Small intestine (tissue), 7 donors: ENCODE data around the gene TRIM71. TPM values are rescaled to one million over a fixed set of nuclear protein-coding genes. Genes with fewer than 3 reads are reported as not detected.
"Not testable (repeated sequence)": the region's sequence is repeated elsewhere in the genome, so short reads cannot be mapped to it uniquely, and the experiment has no call there.

ENCODE experiments used
- DNase-seq, 2 donors: peaks; one replicate each; pipeline versions ENCODE4 v3.0.0 to v3.0.0-alpha.2; 2013
- FAIRE-seq: peaks from 2 replicates; lab custom pipeline; 2012; peaks lifted over from hg19 to GRCh38; lab: Jason Lieb, UNC
- H3K27ac ChIP-seq, 3 donors: one replicate each; pipeline ENCODE4 v1.5.1; 2013; ENCODE audit warnings: low read length in 2 of 3, mild to moderate bottlenecking in 2 of 3, control low read depth in 1 of 3, inconsistent platforms in 1 of 3, low read depth in 1 of 3, moderate library complexity in 1 of 3
- H3K27me3 ChIP-seq, 3 donors: one replicate each; pipeline ENCODE4 v1.6.1; 2013; ENCODE audit warnings: low read length in 3 of 3, inconsistent platforms in 1 of 3; ENCODE audit not compliant: control insufficient read depth in 3 of 3, insufficient read depth in 3 of 3
- H3K36me3 ChIP-seq, 3 donors: one replicate each; pipeline ENCODE4 v1.6.1; 2013; ENCODE audit warnings: low read length in 3 of 3, inconsistent platforms in 1 of 3, low read depth in 1 of 3, mild to moderate bottlenecking in 1 of 3, moderate library complexity in 1 of 3; ENCODE audit not compliant: control insufficient read depth in 3 of 3, insufficient read depth in 2 of 3
- H3K4me1 ChIP-seq, 3 donors: one replicate each; pipeline ENCODE4 v1.6.1; 2013; ENCODE audit warnings: low read length in 2 of 3, inconsistent platforms in 1 of 3, low read depth in 1 of 3, mild to moderate bottlenecking in 1 of 3, moderate library complexity in 1 of 3; ENCODE audit not compliant: control insufficient read depth in 3 of 3, insufficient read depth in 2 of 3
- H3K4me3 ChIP-seq, 3 donors: one replicate each; pipeline ENCODE4 v1.5.1; 2013; ENCODE audit warnings: low read length in 3 of 3, control low read depth in 1 of 3, inconsistent platforms in 1 of 3, low read depth in 1 of 3, mild to moderate bottlenecking in 1 of 3, moderate library complexity in 1 of 3
- H3K9me3 ChIP-seq, 2 donors: one replicate each; pipeline ENCODE4 v1.6.1; 2013; ENCODE audit warnings: low read depth in 1 of 2, low read length in 1 of 2; ENCODE audit not compliant: control insufficient read depth in 2 of 2, insufficient read depth in 1 of 2
- WGBS, 3 donors: extraction: QIAGEN DNeasy Blood & Tissue Kit; methylation state at CpG; one replicate each; pipeline ENCODE4 v1.1.7; 2013; 5-methylcytosine and 5-hydroxymethylcytosine counted together
- polyA plus RNA-seq, 4 donors: library from polyadenylated mRNA; stranded (reverse) in 3 of 4; unstranded in 1 of 4; fragments of 200-250 nt in 3 of 4; fragments of 120-200 nt in 1 of 4; gene quantifications; one replicate each; pipeline versions ENCODE4 v1.2.1 to v1.2.3, GENCODE V29; 2013
- donor health status: healthy with polysubstance abuse.
- donor health status: control.
- donor health status: control.
- donor health status: Bipolar disorder and iron deficiency.
- donor health status: healthy.

TRIM71 gene
- polyA plus RNA-seq, 4 donors: 0.01 to 10.0 TPM; not detected in 2

DNA sequence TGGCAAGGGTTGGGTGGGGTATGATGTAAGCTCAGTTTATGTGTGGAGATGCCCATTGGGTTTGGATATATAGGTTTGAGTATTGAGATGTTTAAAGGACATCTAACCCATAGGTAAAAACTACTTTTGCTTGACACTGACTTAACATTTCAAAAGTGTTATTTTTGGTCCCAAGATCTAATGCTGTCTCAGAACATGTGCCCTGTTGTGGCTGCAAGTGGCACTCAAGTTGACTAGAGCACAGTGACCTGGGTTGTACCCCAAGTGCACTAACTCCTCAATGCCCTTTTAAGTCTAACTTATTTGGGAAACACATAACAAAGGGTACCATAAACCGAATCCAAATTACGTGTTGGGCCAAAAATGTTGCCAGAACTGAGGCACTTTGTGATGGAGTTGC is 77.2 kb downstream of the TRIM71 start:
- FAIRE-seq: no peak
- Histone ChIP-seq H3K4me1 (no peaks in the 10 kb centered on the region), H3K4me3 (no peak overlapping the region), H3K9me3 (no peaks in the 10 kb centered on the region), H3K36me3 (peaks cover 0 to 20% (median 0%) of the 10 kb centered on the region in 3 donors), H3K27me3 (no peaks in the 10 kb centered on the region), H3K27ac (no peak overlapping the region)
- DNase-seq: no peak
- 81 to 88% (median 83%) methylated on average over 2 of the region's 2 CpGs for WGBS, 3 donors

DNA sequence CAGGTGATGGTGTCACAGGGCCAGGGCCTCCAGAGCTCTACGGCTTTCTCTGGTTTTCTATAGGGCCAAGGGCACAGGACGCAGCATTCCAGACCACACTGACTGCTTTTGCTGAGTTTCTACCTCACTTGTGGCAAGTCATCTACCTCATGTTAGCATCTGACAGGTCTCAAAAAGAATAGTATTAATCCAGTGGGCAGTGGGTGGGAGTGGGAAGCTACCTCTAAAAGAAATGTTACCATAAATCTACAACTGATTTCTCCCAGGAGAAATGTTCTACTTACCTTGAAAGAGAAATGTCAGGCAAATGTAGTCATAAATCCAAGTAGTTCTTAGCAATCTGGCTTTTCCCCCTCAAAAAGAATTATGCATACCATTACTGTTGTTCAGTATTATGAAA is 77.9 kb downstream of the TRIM71 start:
- H3K27me3 ChIP-seq: no peaks in the 10 kb centered on the region
- WGBS, 3 donors: 89 to 96% (median 94%) methylated on average over 2 of the region's 2 CpGs
- peaks cover 0 to 14% (median 0%) of the 10 kb centered on the region in 3 donors for H3K36me3 ChIP-seq
- H3K27ac ChIP-seq: no peak overlapping the region
- FAIRE-seq (no peak), DNase-seq (no peak)
- H3K4me3 ChIP-seq: no peak overlapping the region
- H3K9me3 ChIP-seq: no peaks in the 10 kb centered on the region
- no peaks in the 10 kb centered on the region for H3K4me1 ChIP-seq

DNA sequence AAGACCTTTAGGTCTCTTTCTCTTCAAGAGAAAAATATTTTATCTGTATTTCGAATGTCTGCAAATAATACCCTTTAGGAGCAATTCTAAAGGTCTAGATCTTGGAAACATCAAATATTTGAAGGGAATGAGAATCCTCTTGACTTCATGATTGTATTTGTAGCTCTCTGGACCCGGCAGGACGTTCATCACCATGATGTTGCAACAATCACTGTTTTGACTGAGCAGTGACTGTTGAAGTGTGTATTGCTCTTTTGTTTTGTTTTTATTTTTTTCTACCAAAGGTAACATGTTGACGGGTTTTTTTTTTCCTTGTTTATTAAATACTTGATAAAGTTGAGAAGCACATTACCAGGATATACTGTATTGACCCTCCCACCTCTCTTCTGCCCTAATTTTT is 78.3 kb downstream of the TRIM71 start:
- 73 to 79% (median 74%) methylated on average over 4 of the region's 4 CpGs for WGBS, 3 donors
- H3K4me3 ChIP-seq: no peak overlapping the region
- FAIRE-seq (no peak), DNase-seq (no peak)
- peaks cover 0 to 10% (median 0%) of the 10 kb centered on the region in 3 donors for H3K36me3 ChIP-seq
- H3K27me3 ChIP-seq: no peaks in the 10 kb centered on the region
- H3K27ac ChIP-seq: no peak overlapping the region
- no peaks in the 10 kb centered on the region for H3K4me1 ChIP-seq
- no peaks in the 10 kb centered on the region for H3K9me3 ChIP-seq

DNA sequence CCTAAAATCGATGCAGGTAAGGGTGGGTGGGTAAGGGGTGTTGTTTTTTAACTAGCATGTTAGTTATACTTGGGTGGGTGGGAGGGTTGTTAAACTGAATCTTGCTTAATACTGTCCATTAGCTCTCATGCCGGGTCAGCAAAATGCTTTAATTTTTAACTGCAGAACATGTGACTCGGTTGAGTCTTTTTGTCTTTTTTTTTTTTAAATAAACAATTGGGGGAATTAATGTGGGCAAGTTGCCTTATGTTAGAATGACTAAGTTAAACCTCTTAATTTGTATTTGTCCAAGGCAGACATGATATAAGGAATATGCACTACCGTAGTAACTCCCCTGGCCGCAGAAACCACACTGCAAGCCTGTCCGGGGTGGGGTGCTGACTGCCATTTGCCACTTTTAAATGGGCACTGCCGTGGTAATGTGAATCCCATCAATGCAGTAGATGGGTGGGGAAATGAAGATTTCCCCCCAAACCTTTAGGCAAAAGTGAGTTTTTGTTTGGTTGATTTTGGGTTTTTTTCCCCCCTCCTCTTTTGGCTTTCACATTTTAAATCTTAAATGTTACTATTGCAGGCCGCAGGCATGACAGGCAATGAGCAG is 79.3 kb downstream of the TRIM71 start:
- Histone ChIP-seq H3K4me3 (no peak overlapping the region), H3K9me3 (no peaks in the 10 kb centered on the region), H3K27ac (no peak overlapping the region), H3K27me3 (no peaks in the 10 kb centered on the region), H3K36me3 (peaks cover 0 to 3% (median 0%) of the 10 kb centered on the region in 3 donors), H3K4me1 (no peaks in the 10 kb centered on the region)
- DNase-seq (no peak), FAIRE-seq (no peak)
- whole genome bisulfite sequencing, 3 donors: 88 to 91% (median 88%) methylated on average over 8 of the region's 8 CpGs

DNA sequence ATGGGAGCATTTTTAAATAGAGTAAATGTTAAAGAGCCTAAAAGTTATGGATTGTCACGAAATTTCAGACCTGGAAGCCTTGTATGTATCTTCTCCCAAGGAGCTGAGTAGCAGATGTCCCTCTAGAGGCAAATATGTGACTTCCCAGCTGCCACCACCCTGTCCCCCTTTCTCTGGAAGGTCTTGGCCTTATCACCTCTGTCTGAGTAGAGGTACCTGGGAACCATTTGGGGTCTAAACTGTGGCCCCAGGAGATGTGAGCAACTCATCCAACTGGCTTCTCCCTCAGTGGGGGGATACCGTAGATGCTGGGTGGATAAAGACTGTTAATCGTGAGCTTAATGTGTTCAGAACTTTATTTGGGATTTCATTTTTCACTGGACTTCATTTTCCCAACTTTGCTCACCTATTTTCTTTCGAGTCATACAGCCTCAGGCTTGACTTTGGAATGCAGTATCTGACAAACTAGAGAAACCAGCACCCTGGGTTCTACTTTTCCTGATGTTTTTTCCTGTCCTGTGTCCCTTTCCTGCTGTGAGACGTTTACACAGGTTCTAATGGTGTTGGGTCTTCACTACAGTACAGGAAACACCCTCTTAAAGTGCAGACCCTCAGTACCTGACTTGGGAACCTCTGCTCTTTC is 80.3 kb downstream of the TRIM71 start:
- WGBS, 3 donors: 79 to 83% (median 80%) methylated on average over 5 of the region's 5 CpGs

DNA sequence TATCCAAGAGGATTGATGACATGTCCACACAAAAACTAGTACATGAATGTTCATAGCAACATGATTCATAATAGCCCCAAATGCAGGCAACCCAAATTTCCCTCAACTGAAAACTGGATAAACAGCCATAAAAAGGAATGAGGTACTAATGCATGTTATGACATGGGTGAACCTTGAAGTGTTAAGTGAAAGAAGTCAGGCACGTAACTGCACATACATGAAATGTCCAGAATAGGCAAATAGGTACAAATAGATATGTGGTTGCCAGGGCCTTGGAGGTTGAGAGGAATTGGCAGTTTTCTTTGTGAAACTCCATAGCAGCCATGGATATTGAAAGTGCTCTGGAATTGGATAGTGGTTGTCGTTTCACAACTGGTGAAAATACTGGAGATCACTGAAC is 81.5 kb downstream of the TRIM71 start:
- H3K4me1 ChIP-seq: no peaks in the 10 kb centered on the region
- DNase-seq (no peak), FAIRE-seq (no peak)
- H3K4me3 ChIP-seq: no peak overlapping the region
- H3K9me3 ChIP-seq: peaks cover 0 to 6% of the 10 kb centered on the region in 2 donors
- H3K27ac ChIP-seq: no peak overlapping the region
- H3K27me3 ChIP-seq: no peaks in the 10 kb centered on the region
- 90 to 97% (median 91%) methylated on average over 2 of the region's 2 CpGs for WGBS, 3 donors
- peaks cover 0 to 3% (median 0%) of the 10 kb centered on the region in 3 donors for H3K36me3 ChIP-seq

More for the DNA sequence above, 80.3 kb downstream of the TRIM71 start:
- H3K4me1 ChIP-seq: no peaks in the 10 kb centered on the region
- H3K27me3 ChIP-seq: no peaks in the 10 kb centered on the region
- H3K4me3 ChIP-seq: no peak overlapping the region
- H3K36me3 ChIP-seq: peaks cover 0 to 3% (median 0%) of the 10 kb centered on the region in 3 donors
- no peaks in the 10 kb centered on the region for H3K9me3 ChIP-seq
- no peak for DNase-seq
- H3K27ac ChIP-seq: no peak overlapping the region
- no peak for FAIRE-seq

DNA sequence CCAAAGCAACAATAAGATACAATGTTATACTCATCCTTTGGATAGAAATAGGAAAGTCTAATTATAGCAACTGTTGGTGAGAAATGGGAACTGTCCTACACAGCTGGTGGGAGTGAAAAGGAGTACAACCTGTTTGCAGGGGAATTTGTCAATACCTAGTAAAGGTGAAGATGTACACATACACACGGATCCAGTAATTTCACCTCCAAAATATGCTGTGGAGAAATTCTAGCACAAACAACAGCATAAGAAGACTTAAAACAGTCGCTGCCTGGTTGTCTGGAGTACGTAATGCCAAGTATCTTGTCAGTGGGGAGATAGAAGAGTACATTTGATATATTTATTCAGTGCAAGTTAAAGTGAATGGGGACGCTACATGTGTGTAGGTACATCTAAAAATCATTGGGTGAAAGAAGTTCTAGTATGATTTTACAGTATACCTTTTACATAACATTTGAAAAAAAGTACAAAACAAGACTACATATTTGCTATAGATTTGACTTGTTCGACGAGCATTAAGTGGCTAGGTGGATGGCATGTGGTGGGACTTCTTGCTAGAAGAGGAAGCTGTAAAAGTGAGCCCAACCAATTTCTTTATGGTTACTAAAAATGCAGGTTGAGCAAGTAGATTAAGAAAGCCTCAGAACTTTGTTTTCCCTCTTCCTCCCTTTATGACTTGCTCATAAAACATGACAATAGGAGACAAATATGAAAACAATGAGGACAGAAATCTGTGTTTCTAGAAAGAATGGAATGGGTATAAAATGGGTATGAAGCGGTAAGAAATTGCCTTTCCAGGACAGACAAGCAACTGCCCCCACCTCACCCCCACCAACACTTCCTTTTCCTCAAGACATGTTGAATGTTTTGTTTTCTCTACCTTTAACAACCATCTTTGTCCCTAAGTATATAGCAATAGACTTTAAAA is 83.5 kb downstream of the TRIM71 start:
- Histone ChIP-seq H3K9me3 (peaks cover 0 to 6% of the 10 kb centered on the region in 2 donors), H3K27ac (no peak overlapping the region), H3K4me1 (no peaks in the 10 kb centered on the region), H3K4me3 (no peak overlapping the region), H3K27me3 (no peaks in the 10 kb centered on the region), H3K36me3 (peaks cover 0 to 3% (median 0%) of the 10 kb centered on the region in 3 donors)
- FAIRE-seq: no peak
- peak in 1 of 2 donors; percentile 22 for DNase-seq
- WGBS, 3 donors: 68 to 71% (median 69%) methylated on average over 7 of the region's 7 CpGs

DNA sequence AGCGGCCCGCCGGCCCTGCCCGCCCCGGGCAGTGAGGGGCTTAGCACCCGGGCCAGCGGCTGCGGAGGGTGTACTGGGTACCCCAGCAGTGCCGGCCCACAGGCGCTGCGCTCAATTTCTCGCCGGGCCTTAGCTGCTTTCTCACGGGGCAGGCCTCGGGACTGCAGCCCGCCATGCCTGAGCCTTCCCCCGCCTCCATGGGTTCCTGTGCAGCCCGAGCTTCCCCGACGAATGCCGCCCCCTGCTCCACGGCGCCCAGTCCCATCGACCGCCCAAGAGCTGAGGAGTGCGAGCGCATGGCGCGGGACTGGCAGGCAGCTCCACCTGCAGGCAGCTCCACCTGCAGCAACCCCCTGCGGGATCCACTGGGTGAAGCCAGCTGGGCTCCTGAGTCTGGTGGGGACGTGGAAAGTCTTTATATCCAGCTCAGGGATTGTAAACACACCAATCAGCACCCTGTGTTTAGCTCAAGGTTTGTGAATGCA is 85.1 kb downstream of the TRIM71 start:
- 16 to 34% (median 32%) methylated on average over 24 to 31 of the region's 31 CpGs for WGBS, 3 donors
- H3K4me3 ChIP-seq: peak overlapping the region in 1 of 3 donors; percentile 24
- not testable (repeated sequence) for H3K36me3 ChIP-seq, H3K27ac ChIP-seq, H3K4me1 ChIP-seq, H3K9me3 ChIP-seq, H3K27me3 ChIP-seq, FAIRE-seq
- peak; percentile 40 to 45 for DNase-seq
